A549 (cell line): ENCODE data around the gene ADARB1. TPM values are rescaled to one million over a fixed set of nuclear protein-coding genes. Genes with fewer than 3 reads are reported as not detected.

Experiments used
- ATAC-seq, 2 experiments: fragments of 200-7000 bp in 1 of 2; fragments of >200 bp in 1 of 2; cut with Nextera tagmentation in 1 of 2; cut with Tn5 transposase in 1 of 2; 3 replicates each; pipeline versions ENCODE4 v1.8.0 to v1.9.1; 2018 to 2020; ENCODE audit warnings: mild to moderate bottlenecking in 1 of 2, moderate library complexity in 1 of 2
- CTCF ChIA-PET: fragments of 300-600 bp; sonication (Branson Sonifier 250); formaldehyde crosslinking; extraction: SDS; loops from one replicate; lab custom pipeline; 2021; ENCODE audit warnings: antibody characterized with exemption, inconsistent platforms; lab: Yijun Ruan, JAX
- POLR2A ChIA-PET: fragments of 350-600 bp; formaldehyde crosslinking; extraction: SDS; loops from one replicate; lab custom pipeline; 2021; ENCODE audit warnings: antibody characterized with exemption, inconsistent platforms; lab: Yijun Ruan, JAX
- DNase-seq, 2 experiments: peaks; one replicate each; pipeline versions ENCODE4 v3.0.0 to v3.0.0-alpha.2; 2011 to 2016; ENCODE audit warnings: low read depth in 1 of 2, low spot score in 1 of 2
- FAIRE-seq: peaks from 2 replicates; lab custom pipeline; 2011; peaks lifted over from hg19 to GRCh38; lab: Jason Lieb, UNC
- H3K27ac ChIP-seq, 2 experiments: fragments of >200 bp; sonication (Bioruptor Twin); formaldehyde crosslinking; 3 replicates each; pipeline ENCODE4 v1.5.1; 2016 to 2017
- H3K4me1 ChIP-seq: fragments of >200 bp; sonication (Bioruptor Twin); formaldehyde crosslinking; 3 replicates; pipeline ENCODE4 v1.6.1; 2016
- H3K4me2 ChIP-seq: fragments of >200 bp; sonication (Bioruptor Twin); formaldehyde crosslinking; 3 replicates; pipeline ENCODE4 v1.6.1; 2016
- H3K4me3 ChIP-seq: fragments of >200 bp; sonication (Bioruptor Twin); formaldehyde crosslinking; 3 replicates; pipeline ENCODE4 v1.5.1; 2016
- H3K9me3 ChIP-seq: fragments of >200 bp; sonication (Bioruptor Twin); formaldehyde crosslinking; 3 replicates; pipeline ENCODE4 v1.6.1; 2016
- BCL3 ChIP-seq: fragments of >200 bp; sonication (Bioruptor Twin); formaldehyde crosslinking; IDR thresholded peaks from 3 replicates; pipeline ENCODE4 v1.6.1; 2016
- BHLHE40 ChIP-seq: IDR thresholded peaks from 2 replicates; pipeline ENCODE4 v1.6.1; 2012; ENCODE audit warnings: low read depth, low read length, inconsistent platforms
- CBX2 ChIP-seq: fragments of 200-600 bp; sonication (generic); IDR thresholded peaks from 2 replicates; pipeline ENCODE4 v1.6.1; 2016; ENCODE audit warnings: low read depth, mild to moderate bottlenecking, borderline replicate concordance
- CBX8 ChIP-seq: fragments of 200-600 bp; sonication (generic); IDR thresholded peaks from 2 replicates; pipeline ENCODE4 v1.6.1; 2016
- CHD2 ChIP-seq: fragments of 150-350 bp; IDR thresholded peaks from 2 replicates; pipeline ENCODE4 v1.6.1; 2014; ENCODE audit warnings: low read length; ENCODE audit not compliant: partially characterized antibody
- CHD4 ChIP-seq: fragments of 200-600 bp; sonication (generic); IDR thresholded peaks from 2 replicates; pipeline ENCODE4 v1.6.1; 2016; ENCODE audit warnings: antibody characterized with exemption, mild to moderate bottlenecking, borderline replicate concordance
- E2F6 ChIP-seq: IDR thresholded peaks from 2 replicates; pipeline ENCODE4 v1.6.1; 2012; ENCODE audit warnings: low read depth, borderline replicate concordance
- EHF ChIP-seq: fragments of 250-450 bp; sonication (Bioruptor Pico); IDR thresholded peaks from 2 replicates; pipeline ENCODE4 v1.5.0; 2020; ENCODE audit warnings: mild to moderate bottlenecking
- EHMT2 ChIP-seq: fragments of 200-600 bp; sonication (generic); IDR thresholded peaks from 2 replicates; pipeline ENCODE4 v1.6.1; 2016; ENCODE audit warnings: antibody characterized with exemption, low read depth, mild to moderate bottlenecking, moderate library complexity
- GATA3 ChIP-seq: IDR thresholded peaks from 2 replicates; pipeline ENCODE4 v1.6.1; 2012; ENCODE audit warnings: borderline replicate concordance
- HDAC2 ChIP-seq: fragments of 200-600 bp; sonication (generic); IDR thresholded peaks from 2 replicates; pipeline ENCODE4 v1.6.1; 2016
- HES2 ChIP-seq: fragments of >200 bp; sonication (Bioruptor Twin); formaldehyde crosslinking; IDR thresholded peaks from 2 replicates; pipeline ENCODE4 v1.6.1; 2016
- HOXB5 ChIP-seq: fragments of 250-450 bp; sonication (Bioruptor Pico); IDR thresholded peaks from 2 replicates; pipeline ENCODE4 v1.5.0; 2020; ENCODE audit warnings: mild to moderate bottlenecking, moderate library complexity
- JUNB ChIP-seq: fragments of >200 bp; sonication (Bioruptor Twin); formaldehyde crosslinking; IDR thresholded peaks from 2 replicates; pipeline ENCODE4 v1.6.1; 2016
- KDM1A ChIP-seq: fragments of 200-600 bp; sonication (generic); IDR thresholded peaks from 2 replicates; pipeline ENCODE4 v1.6.1; 2016; ENCODE audit warnings: low read depth, mild to moderate bottlenecking
- MAFK ChIP-seq: fragments of 450-650 bp; IDR thresholded peaks from 2 replicates; pipeline ENCODE4 v1.6.1; 2014; ENCODE audit not compliant: partially characterized antibody
- NFE2L2 ChIP-seq: fragments of 150-350 bp; conservative IDR thresholded peaks from 2 replicates; pipeline ENCODE4 v1.6.1; 2014; ENCODE audit warnings: low read length
- PBX3 ChIP-seq: IDR thresholded peaks from 2 replicates; pipeline ENCODE4 v1.6.1; 2012
- RARB ChIP-seq: fragments of 250-450 bp; sonication (Bioruptor Pico); IDR thresholded peaks from 2 replicates; pipeline ENCODE4 v1.8.0; 2021; ENCODE audit warnings: mild to moderate bottlenecking, moderate library complexity
- REST ChIP-seq: fragments of 200-600 bp; sonication (generic); IDR thresholded peaks from 2 replicates; pipeline ENCODE4 v1.6.1; 2016; ENCODE audit warnings: antibody characterized with exemption, mild to moderate bottlenecking, moderate library complexity
- RNF2 ChIP-seq: fragments of 200-600 bp; sonication (generic); IDR thresholded peaks from 2 replicates; pipeline ENCODE4 v1.6.1; 2016; ENCODE audit warnings: low read depth, mild to moderate bottlenecking, antibody characterized with exemption, moderate library complexity, borderline replicate concordance
- SMC3 ChIP-seq: fragments of >200 bp; sonication (Bioruptor Twin); formaldehyde crosslinking; IDR thresholded peaks from 3 replicates; pipeline ENCODE4 v1.6.1; 2018; ENCODE audit warnings: inconsistent platforms
- SREBF2 ChIP-seq: fragments of 450-650 bp; IDR thresholded peaks from 2 replicates; pipeline ENCODE4 v1.6.1; 2014; ENCODE audit warnings: mild to moderate bottlenecking, moderate library complexity
- TFCP2L1 ChIP-seq: fragments of 250-450 bp; sonication (Bioruptor Pico); IDR thresholded peaks from 2 replicates; pipeline ENCODE4 v1.5.0; 2021; ENCODE audit warnings: mild to moderate bottlenecking
- USF2 ChIP-seq: fragments of 450-650 bp; IDR thresholded peaks from 2 replicates; pipeline ENCODE4 v1.6.1; 2014; ENCODE audit warnings: antibody characterized with exemption
- ZC3H11A ChIP-seq: fragments of 450-650 bp; IDR thresholded peaks from 2 replicates; pipeline ENCODE4 v1.6.1; 2014; ENCODE audit warnings: antibody characterized with exemption, mild to moderate bottlenecking
- ZFP36 ChIP-seq: fragments of 450-650 bp; IDR thresholded peaks from 2 replicates; pipeline ENCODE4 v1.6.1; 2014; ENCODE audit warnings: borderline replicate concordance; ENCODE audit not compliant: partially characterized antibody
- WGBS: methylation state at CpG from one replicate; pipeline ENCODE4 v1.1.6; 2017; ENCODE audit errors: missing lambda C conversion rate; 5-methylcytosine and 5-hydroxymethylcytosine counted together
- polyA plus RNA-seq, 4 experiments: library from polyadenylated mRNA; depleted of rRNA in 3 of 4; stranded (reverse); fragments of >200 nt; fragmentation: RNase III in 1 of 4; extraction: RNeasy Plus Mini Kit Qiagen cat#74134 plus additional on column Dnase treatment in 1 of 4; gene quantifications; 2 replicates in 3 of 4; 3 replicates in 1 of 4; pipeline ENCODE4 v1.2.3, GENCODE V29; 2011 to 2017

Gene ADARB1
- polyA plus RNA-seq, 2 of the 4 experiments (the other 2 are of a cell fraction), result 3.2 to 5.7 TPM

- H3K4me2 ChIP-seq, result no peak overlapping the region
- FAIRE-seq (no peak), DNase-seq (no peak), ATAC-seq (no peak)
- no peak overlapping the region for H3K27ac ChIP-seq
- WGBS, result 79% methylated on average over 13 of the region's 13 CpGs
- peaks cover 4% of the 10 kb centered on the region; the same call in 1 of the 3 replicates for H3K4me1 ChIP-seq
- POLR2A ChIA-PET, result no interaction called here
- no peak for TF ChIP-seq REST
- no peak for TF ChIP-seq PBX3
- TF ChIP-seq ZFP36, result no peak
- no peak for TF ChIP-seq CHD4
- no peak for TF ChIP-seq JUNB
- TF ChIP-seq GATA3, result no peak
- TF ChIP-seq EHMT2, result no peak
- no peak for TF ChIP-seq TFCP2L1
- TF ChIP-seq CBX2, result no peak
- no peak for TF ChIP-seq USF2
- TF ChIP-seq CBX8, result no peak
- TF ChIP-seq MAFK, result no peak
- no peak for TF ChIP-seq CHD2
- TF ChIP-seq HDAC2, result no peak
- no peak for TF ChIP-seq HES2
- no peak for TF ChIP-seq E2F6
- TF ChIP-seq RNF2, result no peak
- no peaks in the 10 kb centered on the region for H3K9me3 ChIP-seq
- H3K4me3 ChIP-seq, result no peak overlapping the region
- CTCF ChIA-PET, result interaction anchor here (0.6 kb wide), 1 partner anchor 808 kb away, joined by 3 read pairs; no protein-coding TSS in a partner anchor
Measured at GRCh38 chr21:45084881-45085536, 10.6 kb downstream of the ADARB1 start.

GRCh38 chr21:45085700-45086099 is 11.3 kb downstream of the ADARB1 start:
- POLR2A ChIA-PET, result no interaction called here
- WGBS, result 72% methylated on average over 6 of the region's 6 CpGs
- Histone ChIP-seq H3K9me3 (no peaks in the 10 kb centered on the region), H3K4me3 (no peak overlapping the region), H3K27ac (no peak overlapping the region), H3K4me1 (peaks cover 2% of the 10 kb centered on the region; the same call in 1 of the 3 replicates), H3K4me2 (no peak overlapping the region)
- TF ChIP-seq KDM1A (no peak), ZFP36 (no peak), BCL3 (no peak), JUNB (no peak), SMC3 (no peak), EHMT2 (no peak), RARB (CRISPR knock-in tag) (no peak), SREBF2 (no peak), ZC3H11A (no peak), USF2 (no peak), NFE2L2 (no peak), EHF (CRISPR knock-in tag) (no peak), HOXB5 (CRISPR knock-in tag) (no peak), BHLHE40 (no peak), CHD4 (no peak), CBX8 (no peak)
- ATAC-seq, result no peak
- CTCF ChIA-PET, result interaction anchor here (0.6 kb wide), 1 partner anchor 809 kb away, joined by 3 read pairs; no protein-coding TSS in a partner anchor
- no peak for DNase-seq
- FAIRE-seq, result no peak
